ENCODE data around the gene SLC26A8.

The SLC26A8 gene

GRCh38 chr6:36023996-36024795 is at the start of gene SLC26A8:
Gene SLC26A8, minus strand, starts transcription at chr6:36024641. Its CDS starts 4,934 bp downstream, at chr6:36019707.
- TF ChIP-seq CTCF (IDR thresholded peaks at IDR 0.05; ENCODE audit: low read depth, low read length) = no peak
- DNase-seq (ENCODE audit: low read depth, low spot score) = no peak
- H3K4me3 ChIP-seq (ENCODE audit: low read depth, low read length) = no peak within 1 kb of the TSS
- in situ Hi-C loops (cut with HindIII; ENCODE audit: low sequenced_read_pairs) = no loop called here

- no peak for TF ChIP-seq CTCF (IDR thresholded peaks at IDR 0.05; ENCODE audit: low read depth, low read length)
- no peak overlapping the region for H3K4me3 ChIP-seq (ENCODE audit: low read depth, low read length)
- in situ Hi-C loops (cut with HindIII; ENCODE audit: low sequenced_read_pairs) = no loop called here
- no peak for DNase-seq (ENCODE audit: low read depth, low spot score)
Measured at GRCh38 chr6:36073587-36073986, 49.1 kb upstream of the SLC26A8 start.

GRCh38 chr6:36072681-36073080 is 48.2 kb upstream of the SLC26A8 start:
- in situ Hi-C loops (cut with HindIII; ENCODE audit: low sequenced_read_pairs) = no loop called here
- TF ChIP-seq CTCF (IDR thresholded peaks at IDR 0.05; ENCODE audit: low read depth, low read length) = no peak

GRCh38 chr6:36071714-36072113 is 47.3 kb upstream of the SLC26A8 start:
- no peak for DNase-seq (ENCODE audit: low read depth, low spot score)
- in situ Hi-C loops (cut with HindIII; ENCODE audit: low sequenced_read_pairs) = no loop called here
- TF ChIP-seq CTCF (IDR thresholded peaks at IDR 0.05; ENCODE audit: low read depth, low read length) = no peak
- no peak overlapping the region for H3K4me3 ChIP-seq (ENCODE audit: low read depth, low read length)

More at GRCh38 chr6:36072681-36073080, 48.2 kb upstream of the SLC26A8 start:
- H3K4me3 ChIP-seq (ENCODE audit: low read depth, low read length) = no peak overlapping the region
- no peak for DNase-seq (ENCODE audit: low read depth, low spot score)

GRCh38 chr6:36071281-36071680 is 46.8 kb upstream of the SLC26A8 start:
- TF ChIP-seq CTCF (IDR thresholded peaks at IDR 0.05; ENCODE audit: low read depth, low read length) = no peak
- in situ Hi-C loops (cut with HindIII; ENCODE audit: low sequenced_read_pairs) = no loop called here
- H3K4me3 ChIP-seq (ENCODE audit: low read depth, low read length) = no peak overlapping the region
- DNase-seq (ENCODE audit: low read depth, low spot score) = no peak

GRCh38 chr6:36070252-36070651 is 45.8 kb upstream of the SLC26A8 start:
- H3K4me3 ChIP-seq (ENCODE audit: low read depth, low read length) = no peak overlapping the region
- in situ Hi-C loops (cut with HindIII; ENCODE audit: low sequenced_read_pairs) = no loop called here
- DNase-seq (ENCODE audit: low read depth, low spot score) = no peak
- TF ChIP-seq CTCF (IDR thresholded peaks at IDR 0.05; ENCODE audit: low read depth, low read length) = no peak
